HepG2 (cell line): ENCODE results near the gene ERVMER34-1. TPM values are rescaled to one million over a fixed set of nuclear protein-coding genes. Genes with fewer than 3 reads are reported as not detected.

ENCODE experiments used
- DPF2 ChIP-seq: sonication (generic); formaldehyde crosslinking; IDR thresholded peaks from 2 replicates; pipeline ENCODE4 v1.4.0; 2020; ENCODE audit warnings: mild to moderate bottlenecking, low read depth, missing genetic modification reagents, borderline replicate concordance
- FOXO1 ChIP-seq: sonication (generic); formaldehyde crosslinking; IDR thresholded peaks from 2 replicates; pipeline ENCODE4 v1.4.0; 2020; ENCODE audit warnings: missing genetic modification reagents
- GTF2F1 ChIP-seq: fragments of 150-350 bp; IDR thresholded peaks from 2 replicates; pipeline ENCODE4 v1.6.1; 2014; ENCODE audit warnings: low read length
- HOXA5 ChIP-seq: sonication (generic); formaldehyde crosslinking; IDR thresholded peaks from 2 replicates; pipeline ENCODE4 v1.4.0; 2020; ENCODE audit warnings: missing genetic modification reagents
- KDM5A ChIP-seq: fragments of 200-600 bp; sonication (generic); IDR thresholded peaks from 2 replicates; pipeline ENCODE4 v1.7.0; 2018; ENCODE audit warnings: antibody characterized with exemption, mild to moderate bottlenecking, low read length, borderline replicate concordance
- KDM5B ChIP-seq: sonication (generic); formaldehyde crosslinking; IDR thresholded peaks from 2 replicates; pipeline ENCODE4 v1.4.0; 2020; ENCODE audit warnings: missing genetic modification reagents, mild to moderate bottlenecking, borderline replicate concordance
- KMT2B ChIP-seq: IDR thresholded peaks from 2 replicates; pipeline ENCODE4 v1.6.1; 2016; ENCODE audit warnings: missing genetic modification reagents, missing compliant biosample characterization
- PCBP2 ChIP-seq: fragments of 200-400 bp; formaldehyde crosslinking; optimal IDR thresholded peaks from 2 replicates; pipeline ENCODE3; 2018; ENCODE audit warnings: low read length, low read depth; ENCODE audit not compliant: poor library complexity, severe bottlenecking
- PHB2 ChIP-seq: fragments of 450-650 bp; IDR thresholded peaks from 2 replicates; pipeline ENCODE4 v1.6.1; 2018; ENCODE audit not compliant: partially characterized antibody
- PHF8 ChIP-seq: sonication (generic); formaldehyde crosslinking; IDR thresholded peaks from 2 replicates; pipeline ENCODE4 v1.5.0; 2020; ENCODE audit warnings: missing genetic modification reagents
- RCOR2 ChIP-seq: IDR thresholded peaks from 2 replicates; pipeline ENCODE4 v1.6.1; 2016; ENCODE audit warnings: missing biosample characterization, missing genetic modification reagents
- SETDB1 ChIP-seq: sonication (generic); formaldehyde crosslinking; IDR thresholded peaks from 2 replicates; pipeline ENCODE4 v1.5.1; 2020; ENCODE audit warnings: missing genetic modification reagents, mild to moderate bottlenecking, borderline replicate concordance
- U2AF2 ChIP-seq: fragments of 200-400 bp; formaldehyde crosslinking; IDR thresholded peaks from 2 replicates; pipeline ENCODE4 v1.6.1; 2017; ENCODE audit warnings: low read depth, mild to moderate bottlenecking, low read length
- XRCC5 ChIP-seq: fragments of 200-400 bp; formaldehyde crosslinking; optimal IDR thresholded peaks from 2 replicates; pipeline ENCODE3; 2017; ENCODE audit warnings: mild to moderate bottlenecking, low read length
- ZC3H13 ChIP-seq: sonication (generic); formaldehyde crosslinking; IDR thresholded peaks from 2 replicates; pipeline ENCODE4 v1.8.1; 2023; ENCODE audit warnings: mild to moderate bottlenecking, missing genetic modification reagents, moderate library complexity
- ZNF136 ChIP-seq: sonication (generic); formaldehyde crosslinking; IDR thresholded peaks from 2 replicates; pipeline ENCODE4 v1.8.1; 2022; ENCODE audit warnings: low read depth, mild to moderate bottlenecking, moderate library complexity, missing genetic modification reagents
- ZNF143 ChIP-seq: sonication (generic); formaldehyde crosslinking; IDR thresholded peaks from 2 replicates; pipeline ENCODE4 v1.4.0; 2020; ENCODE audit warnings: missing genetic modification reagents
- ZNF17 ChIP-seq: sonication (generic); formaldehyde crosslinking; IDR thresholded peaks from 2 replicates; pipeline ENCODE4 v1.5.0; 2020; ENCODE audit warnings: mild to moderate bottlenecking, missing genetic modification reagents
- ZNF547 ChIP-seq: sonication (generic); formaldehyde crosslinking; IDR thresholded peaks from 2 replicates; pipeline ENCODE4 v1.5.1; 2020; ENCODE audit warnings: mild to moderate bottlenecking, missing genetic modification reagents
- ZNF570 ChIP-seq: sonication (generic); formaldehyde crosslinking; IDR thresholded peaks from 2 replicates; pipeline ENCODE4 v1.4.0; 2020; ENCODE audit warnings: mild to moderate bottlenecking, missing genetic modification reagents, borderline replicate concordance
- ZNF83 ChIP-seq: sonication (generic); formaldehyde crosslinking; IDR thresholded peaks from 2 replicates; pipeline ENCODE4 v1.4.0; 2020; ENCODE audit warnings: missing genetic modification reagents, mild to moderate bottlenecking, borderline replicate concordance
- ZNF878 ChIP-seq: sonication (generic); formaldehyde crosslinking; IDR thresholded peaks from 2 replicates; pipeline ENCODE4 v1.8.1; 2023; ENCODE audit warnings: mild to moderate bottlenecking, missing genetic modification reagents, moderate library complexity
- polyA plus RNA-seq, 8 experiments: library from polyadenylated mRNA; depleted of rRNA in 3 of 8; stranded (reverse) in 7 of 8; unstranded in 1 of 8; fragments of >200 nt; fragmentation: Illumina TruSeq in 4 of 8; extraction: Trizol in 4 of 8; gene quantifications; 2 replicates each; pipeline versions ENCODE4 v1.2.1 to v1.2.3, GENCODE V29; 2011 to 2016; ENCODE audit warnings: low read depth in 4 of 8, missing spikeins in 1 of 8, mixed read lengths in 1 of 8; ENCODE audit not compliant: insufficient read depth in 1 of 8
- total RNA-seq, 5 experiments: library from RNA; depleted of rRNA; stranded (reverse); fragments of >200 nt; fragmentation: Illumina TruSeq; extraction: Trizol; gene quantifications; 2 replicates each; pipeline ENCODE4 v1.2.3, GENCODE V29; 2016; ENCODE audit warnings: low read depth in 1 of 5
- TF ChIP-seq, protein P1 (sequence below): sonication (generic); formaldehyde crosslinking; IDR thresholded peaks from 2 replicates; pipeline ENCODE4 v1.5.0; 2020; ENCODE audit warnings: mild to moderate bottlenecking, missing genetic modification reagents, moderate library complexity
- TF ChIP-seq, protein P2 (sequence below): sonication (generic); formaldehyde crosslinking; IDR thresholded peaks from 2 replicates; pipeline ENCODE4 v1.4.0; 2020; ENCODE audit warnings: mild to moderate bottlenecking, missing genetic modification reagents
- TF ChIP-seq, protein P3 (sequence below): sonication (generic); formaldehyde crosslinking; IDR thresholded peaks from 2 replicates; pipeline ENCODE4 v1.4.0; 2020; ENCODE audit warnings: missing genetic modification reagents, low read depth, mild to moderate bottlenecking, borderline replicate concordance
- TF ChIP-seq, protein P4 (sequence below): sonication (generic); formaldehyde crosslinking; IDR thresholded peaks from 2 replicates; pipeline ENCODE4 v1.9.0; 2021; ENCODE audit warnings: missing genetic modification reagents, mild to moderate bottlenecking, borderline replicate concordance

Gene ERVMER34-1
- total and polyA plus RNA-seq, 2 of the 13 experiments (the other 11 are each of a cell fraction or from before 2014, with no cell fraction given): 0.04 to 0.35 TPM

DNA sequence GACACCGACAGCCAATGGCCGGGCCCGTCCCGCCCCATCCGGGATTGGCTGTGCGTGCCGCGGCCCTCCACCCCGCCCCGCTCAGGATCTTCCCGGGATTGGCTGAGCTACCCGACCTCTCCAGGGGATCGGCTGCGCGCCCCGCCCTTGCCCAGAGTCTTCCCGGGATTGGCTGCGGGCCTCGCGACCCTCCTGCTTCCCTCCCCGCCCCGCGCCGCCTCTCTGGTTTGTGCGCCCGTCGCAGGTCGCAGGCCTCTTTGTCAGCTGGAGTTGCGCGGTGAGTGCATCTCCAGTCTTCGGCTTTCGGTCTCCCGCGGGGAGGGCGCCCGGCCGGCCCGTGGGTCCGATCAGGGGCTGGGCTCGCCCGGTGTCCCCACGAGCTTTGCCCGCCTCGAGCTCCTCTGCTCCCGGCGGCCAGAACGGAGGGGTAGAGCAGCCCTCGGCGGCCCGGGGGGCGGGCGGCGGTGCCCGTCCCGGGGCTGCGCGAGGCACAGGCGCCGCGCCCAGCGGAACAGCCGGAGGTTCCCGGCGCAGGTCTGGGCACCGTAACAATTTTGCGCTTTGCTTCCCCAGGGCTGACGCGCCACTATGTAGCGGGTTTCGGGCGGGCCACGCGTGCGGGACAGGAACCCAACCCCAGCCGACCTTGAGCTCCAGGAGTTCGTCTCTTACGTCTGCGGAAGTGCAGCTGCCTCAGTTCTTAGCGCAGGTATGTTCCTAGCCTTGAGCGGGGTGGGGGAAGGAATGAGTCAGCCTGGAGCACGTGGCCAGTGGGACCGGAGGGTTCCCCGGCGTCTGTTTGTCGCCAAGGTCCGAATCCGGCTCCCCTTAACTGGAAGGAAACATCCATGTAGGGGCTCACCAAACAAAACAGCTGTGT is 38.7 kb downstream of the ERVMER34-1 start (continued):
- no peak for TF ChIP-seq FOXO1 (CRISPR knock-in tag)
- TF ChIP-seq U2AF2: no peak
- TF ChIP-seq HOXA5: peak; percentile 45; the same call in 1 of the 2 replicates
- TF ChIP-seq GTF2F1: no peak; the same call in 1 of the 2 replicates
- peak; percentile 89; the same call in 1 of the 2 replicates for TF ChIP-seq KDM5B
- TF ChIP-seq ZC3H13 (CRISPR knock-in tag): no peak
- no peak for TF ChIP-seq DPF2 (CRISPR knock-in tag)
- TF ChIP-seq ZNF136 (CRISPR knock-in tag): no peak; the same call in 1 of the 2 replicates
- peak; percentile 60 for TF ChIP-seq KMT2B (CRISPR knock-in tag)
- TF ChIP-seq, protein P1, sequence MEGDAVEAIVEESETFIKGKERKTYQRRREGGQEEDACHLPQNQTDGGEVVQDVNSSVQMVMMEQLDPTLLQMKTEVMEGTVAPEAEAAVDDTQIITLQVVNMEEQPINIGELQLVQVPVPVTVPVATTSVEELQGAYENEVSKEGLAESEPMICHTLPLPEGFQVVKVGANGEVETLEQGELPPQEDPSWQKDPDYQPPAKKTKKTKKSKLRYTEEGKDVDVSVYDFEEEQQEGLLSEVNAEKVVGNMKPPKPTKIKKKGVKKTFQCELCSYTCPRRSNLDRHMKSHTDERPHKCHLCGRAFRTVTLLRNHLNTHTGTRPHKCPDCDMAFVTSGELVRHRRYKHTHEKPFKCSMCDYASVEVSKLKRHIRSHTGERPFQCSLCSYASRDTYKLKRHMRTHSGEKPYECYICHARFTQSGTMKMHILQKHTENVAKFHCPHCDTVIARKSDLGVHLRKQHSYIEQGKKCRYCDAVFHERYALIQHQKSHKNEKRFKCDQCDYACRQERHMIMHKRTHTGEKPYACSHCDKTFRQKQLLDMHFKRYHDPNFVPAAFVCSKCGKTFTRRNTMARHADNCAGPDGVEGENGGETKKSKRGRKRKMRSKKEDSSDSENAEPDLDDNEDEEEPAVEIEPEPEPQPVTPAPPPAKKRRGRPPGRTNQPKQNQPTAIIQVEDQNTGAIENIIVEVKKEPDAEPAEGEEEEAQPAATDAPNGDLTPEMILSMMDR (CRISPR knock-in tag): no peak
- no peak for TF ChIP-seq ZNF83 (CRISPR knock-in tag)
- TF ChIP-seq KDM5A: peak; percentile 43; the same call in 1 of the 2 replicates
- TF ChIP-seq PHF8 (CRISPR knock-in tag): peak; percentile 91
- TF ChIP-seq SETDB1 (CRISPR knock-in tag): no peak
- TF ChIP-seq, protein P2, sequence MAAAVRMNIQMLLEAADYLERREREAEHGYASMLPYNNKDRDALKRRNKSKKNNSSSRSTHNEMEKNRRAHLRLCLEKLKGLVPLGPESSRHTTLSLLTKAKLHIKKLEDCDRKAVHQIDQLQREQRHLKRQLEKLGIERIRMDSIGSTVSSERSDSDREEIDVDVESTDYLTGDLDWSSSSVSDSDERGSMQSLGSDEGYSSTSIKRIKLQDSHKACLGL (CRISPR knock-in tag): no peak; the same call in 1 of the 2 replicates
- TF ChIP-seq, protein P3, sequence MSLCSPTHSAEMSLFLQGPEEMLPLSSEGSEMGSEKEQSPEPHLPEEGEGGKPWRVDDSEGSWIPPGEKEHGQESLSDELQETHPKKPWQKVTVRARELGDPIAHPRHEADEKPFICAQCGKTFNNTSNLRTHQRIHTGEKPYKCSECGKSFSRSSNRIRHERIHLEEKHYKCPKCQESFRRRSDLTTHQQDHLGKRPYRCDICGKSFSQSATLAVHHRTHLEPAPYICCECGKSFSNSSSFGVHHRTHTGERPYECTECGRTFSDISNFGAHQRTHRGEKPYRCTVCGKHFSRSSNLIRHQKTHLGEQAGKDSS: peak; percentile 26
- no peak for TF ChIP-seq ZNF570 (CRISPR knock-in tag)
- TF ChIP-seq PHB2: no peak
- TF ChIP-seq ZNF17 (CRISPR knock-in tag): no peak
- no peak for TF ChIP-seq PCBP2
- TF ChIP-seq ZNF547 (CRISPR knock-in tag): 0 out of 2 replicates have a peak, but pooled peaks have one; percentile 59
- peak; percentile 9 for TF ChIP-seq XRCC5
- TF ChIP-seq RCOR2 (CRISPR knock-in tag): no peak
- TF ChIP-seq ZNF143: no peak
- TF ChIP-seq, protein P4, sequence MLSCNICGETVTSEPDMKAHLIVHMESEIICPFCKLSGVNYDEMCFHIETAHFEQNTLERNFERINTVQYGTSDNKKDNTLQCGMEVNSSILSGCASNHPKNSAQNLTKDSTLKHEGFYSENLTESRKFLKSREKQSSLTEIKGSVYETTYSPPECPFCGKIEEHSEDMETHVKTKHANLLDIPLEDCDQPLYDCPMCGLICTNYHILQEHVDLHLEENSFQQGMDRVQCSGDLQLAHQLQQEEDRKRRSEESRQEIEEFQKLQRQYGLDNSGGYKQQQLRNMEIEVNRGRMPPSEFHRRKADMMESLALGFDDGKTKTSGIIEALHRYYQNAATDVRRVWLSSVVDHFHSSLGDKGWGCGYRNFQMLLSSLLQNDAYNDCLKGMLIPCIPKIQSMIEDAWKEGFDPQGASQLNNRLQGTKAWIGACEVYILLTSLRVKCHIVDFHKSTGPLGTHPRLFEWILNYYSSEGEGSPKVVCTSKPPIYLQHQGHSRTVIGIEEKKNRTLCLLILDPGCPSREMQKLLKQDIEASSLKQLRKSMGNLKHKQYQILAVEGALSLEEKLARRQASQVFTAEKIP (CRISPR knock-in tag): no peak
- TF ChIP-seq ZNF878 (CRISPR knock-in tag): peak; percentile 86; the same call in 1 of the 2 replicates
